ENCODE measurements around the gene LIPN.

GRCh38 chr10:88782222-88782621 is 22.4 kb downstream of the LIPN start:
- TF ChIP-seq CTCF (IDR thresholded peaks at IDR 0.05; ENCODE audit: low read depth, low read length) (no peak), EZH2phosphoT487 (IDR thresholded peaks at IDR 0.05; ENCODE audit: low read depth) (no peak)

All from OCI-LY3 (cell line).